SK-N-MC (cell line): ENCODE results near the gene EBF4.

Source experiments
- EZH2 ChIP-seq: fragments of 200-600 bp; sonication (generic); IDR thresholded peaks from one replicate; pipeline ENCODE4 v1.6.1; 2017; ENCODE audit warnings: antibody characterized with exemption
- FOXP2 ChIP-seq: optimal IDR thresholded peaks from 2 replicates; pipeline ENCODE3; 2011; ENCODE audit warnings: mild to moderate bottlenecking, moderate library complexity; ENCODE audit not compliant: insufficient read depth; ENCODE audit errors: extremely low read length, control extremely low read depth
- POLR2AphosphoS5 ChIP-seq: IDR thresholded peaks from 2 replicates; pipeline ENCODE4 v1.6.1; 2012; ENCODE audit warnings: mild to moderate bottlenecking, low read depth, low read length, borderline replicate concordance

DNA sequence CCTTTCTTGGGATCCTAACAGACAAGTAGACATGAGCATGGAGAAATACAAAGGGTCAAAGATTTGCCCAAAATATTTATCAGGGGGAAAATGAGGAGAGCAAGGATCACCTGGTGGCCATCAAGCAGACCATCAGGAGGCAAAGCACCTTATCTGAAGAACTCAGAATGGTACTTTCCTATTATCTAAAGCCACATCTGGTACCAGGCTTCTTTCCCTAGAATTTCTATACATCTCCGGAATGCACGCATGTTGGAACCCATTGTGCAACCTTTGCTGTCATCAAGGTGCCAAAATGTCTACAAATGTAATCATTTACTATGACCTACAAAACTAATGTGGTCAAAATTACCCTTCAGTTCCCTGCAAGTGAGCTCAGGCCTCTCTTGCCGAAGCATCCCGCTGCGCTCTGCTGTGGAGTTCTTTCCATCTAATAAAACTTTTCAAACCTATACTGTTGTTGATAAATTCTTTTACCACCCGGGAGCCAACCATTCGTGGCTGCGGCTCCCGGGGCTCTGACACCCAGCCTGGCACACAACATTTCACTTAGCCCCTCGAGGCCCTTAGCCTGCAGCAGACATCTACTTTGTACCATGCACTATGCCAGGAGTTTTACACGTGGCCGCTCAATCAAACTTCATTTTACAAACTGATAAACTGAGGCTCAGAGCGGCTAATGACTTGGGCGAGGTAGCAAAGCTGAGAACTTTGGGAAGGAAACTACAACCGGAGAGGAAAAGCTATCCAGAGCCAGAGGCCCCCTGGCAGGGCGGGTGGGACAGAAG lies 111.7 kb downstream of the EBF4 start:
- no peak for TF ChIP-seq EZH2
- no peak for TF ChIP-seq POLR2AphosphoS5
- no peak for TF ChIP-seq FOXP2
